GM18498 (cell line): ENCODE measurements around the gene GNB1L.

Experiments
- ATAC-seq: cut with Tn5 transposase; IDR thresholded peaks from one replicate; pipeline ENCODE4 v1.9.1; 2021; ENCODE audit warnings: mild to moderate bottlenecking, moderate library complexity; ENCODE audit not compliant: unreplicated experiment

GNB1L gene

GRCh38 chr22:19826619-19826950, 28.1 kb downstream of the GNB1L start:
- ATAC-seq: no peak

- ATAC-seq: no peak
These were observed 28.6 kb downstream of the GNB1L start for GRCh38 chr22:19825904-19826618.

GRCh38 chr22:19824926-19825339, 29.7 kb downstream of the GNB1L start:
- no peak for ATAC-seq

DNA sequence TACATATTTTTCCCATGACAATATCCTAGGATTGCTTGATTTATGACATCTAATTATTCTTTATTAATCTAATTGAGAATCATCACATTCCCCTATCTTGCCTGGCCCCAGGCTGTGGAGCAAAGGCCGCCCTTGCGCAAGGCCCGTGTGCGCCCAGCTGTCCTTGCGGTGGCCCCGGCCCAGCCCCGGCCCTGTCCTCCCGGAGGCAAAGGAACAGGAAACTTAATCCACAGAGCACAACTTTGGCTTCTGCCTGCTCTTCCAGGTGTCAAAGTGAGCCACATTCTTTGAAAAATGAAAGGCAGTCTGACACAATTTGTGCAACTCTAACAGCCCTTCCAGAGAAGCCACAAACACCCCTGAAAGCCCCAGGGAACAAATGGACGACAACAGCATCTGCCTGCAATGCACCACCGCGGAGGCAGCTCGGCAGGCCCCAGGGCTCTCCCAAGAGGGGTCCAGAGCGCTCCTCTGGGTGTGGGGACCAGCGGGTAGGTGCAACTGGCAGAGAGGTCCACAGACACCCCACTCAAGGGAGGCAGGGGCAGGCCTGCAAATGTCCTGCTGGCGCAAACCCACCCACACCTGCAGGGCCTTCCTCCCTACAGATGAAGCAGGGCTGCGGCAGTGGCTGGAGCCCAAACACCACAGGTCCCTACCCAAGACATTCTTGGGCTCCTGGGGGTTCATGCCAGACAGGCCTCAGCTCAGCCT, 30.3 kb downstream of the GNB1L start:
- no peak for ATAC-seq

GRCh38 chr22:19823902-19824211, 30.8 kb downstream of the GNB1L start:
- no peak for ATAC-seq

DNA sequence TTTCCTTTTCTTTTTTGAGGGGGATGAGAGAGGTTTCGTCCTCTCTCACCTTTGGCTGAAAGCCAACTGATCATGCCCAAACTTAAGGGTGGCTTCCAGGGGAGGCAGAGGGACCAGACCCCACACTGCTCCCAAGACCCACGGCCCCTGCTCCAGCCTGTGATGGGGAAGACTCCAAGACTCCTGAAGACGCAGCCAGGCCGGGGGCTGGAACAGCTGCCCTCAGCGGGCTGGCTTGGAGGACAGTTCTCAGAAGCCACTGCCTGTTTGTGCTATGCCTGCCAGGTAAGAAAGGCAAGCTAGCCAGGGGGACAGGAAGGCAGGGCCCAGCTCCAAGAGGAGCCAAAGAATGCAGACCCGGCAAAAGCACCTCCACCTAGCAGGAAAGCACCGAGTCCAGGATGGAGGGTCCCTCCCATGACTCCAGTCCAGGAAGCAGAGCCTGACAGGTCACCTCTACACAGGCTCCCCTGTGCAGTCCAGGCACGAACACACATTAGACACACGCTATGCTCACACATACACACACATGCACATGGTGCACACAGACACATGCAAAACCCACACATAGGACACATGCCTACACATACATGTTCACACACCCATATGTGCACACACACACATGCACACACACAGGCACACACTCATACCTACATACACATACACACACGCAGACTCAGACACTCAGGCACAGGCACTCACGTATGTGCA, 31.3 kb downstream of the GNB1L start:
- ATAC-seq: no peak

DNA sequence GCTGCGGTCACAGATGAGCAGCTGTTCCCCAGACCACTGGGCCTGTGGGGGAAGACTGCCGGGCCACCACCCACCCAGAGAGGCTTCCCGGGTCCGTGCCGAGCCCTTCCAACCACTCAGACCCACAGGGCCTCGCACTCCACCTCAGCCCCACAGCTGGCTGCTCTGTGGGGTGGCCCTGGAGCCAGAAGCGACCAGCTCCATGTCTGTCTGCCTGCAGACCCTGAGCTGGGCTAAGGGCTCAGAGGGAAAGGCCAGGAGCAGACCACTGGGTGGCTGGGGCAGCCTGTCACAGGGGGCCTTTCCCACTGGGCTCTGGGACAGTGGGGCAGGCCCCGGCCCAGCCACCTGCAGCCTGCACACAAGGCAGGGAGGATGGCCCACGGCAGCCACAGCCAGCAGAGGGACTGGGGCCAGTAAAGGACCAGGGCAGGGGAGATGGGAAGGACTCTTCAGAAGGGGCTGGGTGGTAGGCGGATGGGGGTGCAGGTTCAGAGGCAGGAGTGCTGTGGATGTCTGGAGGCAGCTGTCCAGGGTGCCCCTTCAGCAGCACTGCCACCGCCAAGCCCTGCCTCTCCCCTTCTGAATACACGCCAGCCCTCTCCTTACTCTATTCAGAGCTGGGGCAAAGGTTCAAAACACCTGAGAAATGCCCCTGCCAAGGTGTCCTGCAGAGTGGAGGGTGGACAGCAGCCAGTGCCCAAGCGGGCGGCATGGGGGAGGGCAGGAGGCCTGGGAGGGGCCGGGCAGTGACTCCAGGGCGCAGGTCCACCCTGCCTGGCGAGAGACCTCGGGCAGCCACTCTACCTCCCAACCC, 32.2 kb downstream of the GNB1L start:
- no peak for ATAC-seq

- no peak for ATAC-seq
These were observed 33.0 kb downstream of the GNB1L start for GRCh38 chr22:19821523-19822300.

DNA sequence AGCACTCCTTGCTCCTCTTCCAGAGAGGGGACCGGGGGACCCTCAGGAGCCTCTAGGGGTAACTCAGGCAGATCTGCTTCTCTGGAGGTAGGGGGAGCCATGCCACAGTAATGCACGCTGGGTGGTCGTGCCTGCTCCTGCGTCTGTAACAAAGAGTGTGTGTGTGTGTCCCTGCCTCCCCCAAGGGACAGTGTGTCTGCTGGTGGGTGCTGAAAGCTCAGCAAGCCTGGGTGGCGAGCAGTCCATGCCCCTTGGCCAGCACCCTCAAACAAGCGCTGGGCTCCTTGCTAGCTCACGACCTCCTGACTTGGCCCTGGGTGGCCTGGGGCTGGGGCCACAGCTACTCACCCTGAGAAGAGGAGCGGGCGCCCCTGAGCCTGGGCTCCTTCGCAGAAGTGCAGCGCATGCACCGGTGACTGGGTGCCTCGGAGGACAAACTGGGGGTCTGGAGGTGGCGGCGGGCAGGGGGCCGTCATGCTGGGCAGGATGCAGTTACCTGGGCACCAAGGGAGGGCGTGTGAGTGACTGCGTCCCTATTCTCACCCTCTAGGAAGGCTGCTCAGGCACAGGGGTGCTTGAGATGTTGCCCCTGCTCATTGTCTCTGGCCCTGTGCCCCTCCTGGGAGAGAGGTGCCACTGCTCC, 33.7 kb downstream of the GNB1L start:
- ATAC-seq: no peak

GRCh38 chr22:19819911-19820879, 34.5 kb downstream of the GNB1L start:
- ATAC-seq: no peak

- no peak for ATAC-seq
These were observed 35.3 kb downstream of the GNB1L start for GRCh38 chr22:19819208-19819910.

GRCh38 chr22:19818324-19819207, 36.1 kb downstream of the GNB1L start:
- ATAC-seq: no peak

- no peak for ATAC-seq
These were observed 38.1 kb downstream of the GNB1L start for GRCh38 chr22:19816372-19817119.

GRCh38 chr22:19815823-19816290, 38.8 kb downstream of the GNB1L start:
- ATAC-seq: no peak

GRCh38 chr22:19815093-19815822, 39.4 kb downstream of the GNB1L start:
- ATAC-seq: no peak

DNA sequence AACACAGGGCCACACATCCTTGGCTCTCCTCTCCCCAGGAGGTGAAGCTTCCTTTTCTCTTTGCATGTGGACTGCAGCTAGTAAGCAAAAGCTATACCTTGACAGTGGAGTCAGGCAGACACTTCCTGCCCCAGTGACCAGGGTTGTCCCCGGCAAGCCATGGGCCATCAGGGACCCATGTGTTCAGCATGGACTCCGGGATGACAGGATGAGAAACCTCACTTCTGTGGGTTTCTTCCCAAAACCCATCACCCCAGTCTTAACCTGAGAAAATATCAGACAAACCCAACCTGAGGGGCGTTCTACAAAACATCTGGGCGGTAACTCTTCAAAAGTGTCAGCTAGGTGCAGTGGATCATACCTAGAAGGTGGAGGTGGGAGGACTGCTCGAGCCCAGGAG, 40.2 kb downstream of the GNB1L start:
- ATAC-seq: no peak
